Natural killer cell (primary cell): ENCODE measurements around the gene DENND1C. TPM values are rescaled to one million over a fixed set of nuclear protein-coding genes. Genes with fewer than 3 reads are reported as not detected.

ENCODE experiments used
- ATAC-seq, 3 donors: fragments of 150-1000 bp in 2 of 3; fragments of 200-7000 bp in 1 of 3; cut with Tn5 transposase; 1 replicate in 1 of 3; 2 replicates in 2 of 3; pipeline ENCODE4 v1.10.0; 2021; ENCODE audit warnings: mild to moderate bottlenecking in 2 of 3, moderate library complexity in 2 of 3
- DNase-seq, 2 donors: peaks; one replicate each; pipeline versions ENCODE4 v3.0.0 to v3.0.0-alpha.2; 2013 to 2021; ENCODE audit warnings: mixed read lengths in 1 of 2
- H3K27ac ChIP-seq: one replicate; pipeline ENCODE4 v1.5.1; 2013; ENCODE audit warnings: mild to moderate bottlenecking, low read length
- H3K27me3 ChIP-seq: one replicate; pipeline ENCODE4 v1.6.1; 2013; ENCODE audit warnings: low read length; ENCODE audit not compliant: control insufficient read depth, insufficient read depth
- H3K36me3 ChIP-seq: one replicate; pipeline ENCODE4 v1.6.1; 2013; ENCODE audit warnings: low read length; ENCODE audit not compliant: control insufficient read depth, insufficient read depth
- H3K4me1 ChIP-seq: one replicate; pipeline ENCODE4 v1.6.1; 2013; ENCODE audit warnings: low read length; ENCODE audit not compliant: control insufficient read depth, insufficient read depth
- H3K4me3 ChIP-seq: one replicate; pipeline ENCODE4 v1.5.1; 2013; ENCODE audit warnings: low read length
- H3K9me3 ChIP-seq: one replicate; pipeline ENCODE4 v1.6.1; 2013; ENCODE audit warnings: low read length; ENCODE audit not compliant: control insufficient read depth, insufficient read depth
- H3K27ac Mint-ChIP-seq, 2 donors: one replicate each; pipeline ENCODE4 v1.8.0; 2022; ENCODE audit warnings: mild to moderate bottlenecking in 2 of 2, mixed read lengths in 2 of 2, moderate library complexity in 1 of 2
- H3K27me3 Mint-ChIP-seq, 2 donors: one replicate each; pipeline ENCODE4 v1.8.0; 2022; ENCODE audit warnings: low read depth in 2 of 2, mixed read lengths in 2 of 2
- H3K36me3 Mint-ChIP-seq: one replicate; pipeline ENCODE4 v1.8.0; 2022; ENCODE audit warnings: mixed read lengths
- H3K4me1 Mint-ChIP-seq, 2 donors: one replicate each; pipeline ENCODE4 v1.8.0; 2022; ENCODE audit warnings: mixed read lengths in 2 of 2
- H3K4me3 Mint-ChIP-seq: one replicate; pipeline ENCODE4 v1.8.0; 2022; ENCODE audit warnings: mild to moderate bottlenecking, moderate library complexity, mixed read lengths
- H3K9me3 Mint-ChIP-seq, 2 donors: one replicate each; pipeline ENCODE4 v1.8.0; 2022; ENCODE audit warnings: mixed read lengths in 2 of 2
- WGBS: methylation state at CpG from one replicate; pipeline ENCODE4 v1.1.7; 2013; ENCODE audit warnings: missing lambda C conversion rate; ENCODE audit not compliant: insufficient coverage; 5-methylcytosine and 5-hydroxymethylcytosine counted together
- intact Hi-C: fragments of 100-400 bp; cut with micrococcal nuclease; formaldehyde crosslinking; loops from one replicate; pipeline ENCODE4 v1.14.2; 2022
- total RNA-seq, 4 donors: library from RNA; stranded (reverse); fragments of 120-200 nt in 1 of 4; gene quantifications; one replicate each; pipeline versions ENCODE4 v1.2.3 to v1.2.4, GENCODE V29; 2013 to 2022
- TF ChIP-seq, protein P1 (sequence below): fragments of 200-600 bp; IDR thresholded peaks from one replicate; pipeline ENCODE4 v1.8.0; 2022; ENCODE audit warnings: antibody characterized with exemption

DENND1C gene
- total RNA-seq, 3 donors from 2014 or later (not counting 1 experiment from before 2014, with no cell fraction given) = 175 to 197 (median 188) TPM

DNA sequence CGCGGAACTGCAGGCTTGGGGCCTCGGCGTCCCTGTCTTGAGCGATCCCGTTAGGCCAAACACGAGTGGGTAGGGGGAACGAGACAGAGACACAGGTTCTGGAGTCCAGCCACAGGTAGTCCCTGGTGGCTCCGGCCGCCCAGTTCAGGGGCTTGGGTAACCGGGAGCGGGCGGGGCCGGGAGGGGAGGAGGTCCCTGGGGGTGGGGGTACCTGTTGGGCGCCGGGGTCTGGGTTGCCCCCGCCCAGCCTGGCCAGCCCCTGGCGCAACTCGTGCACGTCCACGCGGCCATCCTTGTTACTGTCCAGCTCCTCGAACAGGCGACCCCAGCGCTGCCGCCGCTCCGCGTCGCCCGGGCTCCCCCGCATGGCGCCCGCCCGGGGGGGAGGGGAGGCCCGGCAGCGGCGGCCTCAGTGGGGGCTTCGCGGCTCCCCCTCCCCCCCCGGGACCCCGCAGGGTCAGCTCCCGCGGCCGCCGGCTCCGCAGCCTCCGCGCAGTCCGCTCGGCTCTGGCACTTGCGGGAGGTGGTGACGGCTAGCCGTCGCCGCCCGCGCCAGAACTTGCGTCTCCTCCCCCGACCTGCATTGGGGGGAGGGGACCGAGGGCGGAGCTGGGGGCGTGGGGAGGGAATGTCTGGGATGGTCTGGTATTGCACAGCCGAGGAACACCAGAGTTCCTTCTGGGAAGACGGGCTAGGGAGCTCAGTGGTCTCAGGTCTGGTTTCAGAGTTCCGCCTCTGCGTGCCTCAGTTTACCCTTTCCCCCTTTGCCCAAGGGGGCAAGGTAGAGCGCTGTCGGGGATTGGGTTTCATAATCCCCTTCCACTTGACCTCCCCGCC is 22.1 kb downstream of the DENND1C start, which contains the start of gene SLC25A23:
TSS of gene SLC25A23 (minus strand) at position 531 of the 837 bp plus-strand sequence. CDS start at position 367, 164 bp downstream.
- Mint-ChIP-seq H3K27ac (peak within 1 kb of the TSS; percentile 91 to 95), H3K4me3 (peak within 1 kb of the TSS; percentile 99), H3K36me3 (no peaks in the 10 kb centered on the region), H3K9me3 (no peaks in the 10 kb centered on the region), H3K4me1 (peaks cover 18 to 26% of the 10 kb centered on the region in 2 donors), H3K27me3 (peaks cover 0 to 3% of the 10 kb centered on the region in 2 donors)
- Histone ChIP-seq H3K4me3 (peak within 1 kb of the TSS; percentile 71), H3K9me3 (peaks cover 3% of the 10 kb centered on the region), H3K36me3 (no peaks in the 10 kb centered on the region), H3K4me1 (peaks cover 28% of the 10 kb centered on the region), H3K27ac (peak within 1 kb of the TSS; percentile 81), H3K27me3 (peaks cover 6% of the 10 kb centered on the region)
- WGBS = 7% methylated on average over 70 of the region's 70 CpGs
- intact Hi-C loops = loop anchor here (1.0 to 2.0 kb wide), 3 partner anchors 21 to 404 kb away; partner anchors contain the start of gene DENND1C
- DNase-seq (peak; percentile 46 to 76), ATAC-seq (peak; percentile 27 to 35 (median 33))
- TF ChIP-seq, protein P1, sequence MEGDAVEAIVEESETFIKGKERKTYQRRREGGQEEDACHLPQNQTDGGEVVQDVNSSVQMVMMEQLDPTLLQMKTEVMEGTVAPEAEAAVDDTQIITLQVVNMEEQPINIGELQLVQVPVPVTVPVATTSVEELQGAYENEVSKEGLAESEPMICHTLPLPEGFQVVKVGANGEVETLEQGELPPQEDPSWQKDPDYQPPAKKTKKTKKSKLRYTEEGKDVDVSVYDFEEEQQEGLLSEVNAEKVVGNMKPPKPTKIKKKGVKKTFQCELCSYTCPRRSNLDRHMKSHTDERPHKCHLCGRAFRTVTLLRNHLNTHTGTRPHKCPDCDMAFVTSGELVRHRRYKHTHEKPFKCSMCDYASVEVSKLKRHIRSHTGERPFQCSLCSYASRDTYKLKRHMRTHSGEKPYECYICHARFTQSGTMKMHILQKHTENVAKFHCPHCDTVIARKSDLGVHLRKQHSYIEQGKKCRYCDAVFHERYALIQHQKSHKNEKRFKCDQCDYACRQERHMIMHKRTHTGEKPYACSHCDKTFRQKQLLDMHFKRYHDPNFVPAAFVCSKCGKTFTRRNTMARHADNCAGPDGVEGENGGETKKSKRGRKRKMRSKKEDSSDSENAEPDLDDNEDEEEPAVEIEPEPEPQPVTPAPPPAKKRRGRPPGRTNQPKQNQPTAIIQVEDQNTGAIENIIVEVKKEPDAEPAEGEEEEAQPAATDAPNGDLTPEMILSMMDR = no peak

DNA sequence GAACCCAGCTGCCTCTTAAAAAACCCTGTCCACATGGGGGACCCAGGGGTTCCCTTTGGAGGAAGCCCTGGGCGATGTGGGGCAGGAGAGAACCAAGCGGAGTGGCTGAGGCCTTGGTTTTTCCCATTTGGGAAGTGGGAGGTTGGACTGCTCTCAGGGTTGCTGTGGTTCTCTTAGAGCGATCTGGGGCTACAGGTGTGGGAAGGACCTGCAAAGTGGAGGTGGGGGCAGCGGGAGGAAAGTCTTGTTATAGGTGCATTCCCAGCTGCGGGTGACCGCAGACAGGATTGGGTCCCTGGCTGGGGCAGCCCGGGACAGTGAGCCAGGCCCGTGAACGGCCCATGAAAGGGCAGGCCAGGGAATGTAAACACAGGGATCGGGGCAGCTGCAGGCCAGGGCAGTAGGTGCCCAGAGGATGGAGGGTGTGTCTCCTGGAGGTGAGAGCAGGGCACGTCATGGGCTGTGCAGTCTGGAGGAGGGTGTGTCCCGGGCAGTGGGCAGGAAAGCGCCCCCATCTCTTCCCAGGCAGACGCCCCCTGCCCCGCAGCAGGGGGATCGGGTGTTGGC is 22.8 kb downstream of the DENND1C start:
- peaks cover 10% of the 10 kb centered on the region for H3K9me3 ChIP-seq
- H3K4me1 Mint-ChIP-seq = peaks cover 18 to 19% of the 10 kb centered on the region in 2 donors
- no peaks in the 10 kb centered on the region for H3K36me3 Mint-ChIP-seq
- intact Hi-C loops = no loop called here
- no peaks in the 10 kb centered on the region for H3K27me3 ChIP-seq
- peak overlapping the region; percentile 95 for H3K4me3 Mint-ChIP-seq
- WGBS = 67% methylated on average over 16 of the region's 16 CpGs
- H3K27ac ChIP-seq = no peak overlapping the region
- H3K4me1 ChIP-seq = peaks cover 21% of the 10 kb centered on the region
- TF ChIP-seq, protein P1 = no peak
- H3K9me3 Mint-ChIP-seq = no peaks in the 10 kb centered on the region
- peak in 1 of 2 donors; percentile 21 for DNase-seq
- peak overlapping the region; percentile 69 to 87 for H3K27ac Mint-ChIP-seq
- peaks cover 0 to 3% of the 10 kb centered on the region in 2 donors for H3K27me3 Mint-ChIP-seq
- no peak for ATAC-seq
- peak overlapping the region; percentile 21 for H3K4me3 ChIP-seq
- no peaks in the 10 kb centered on the region for H3K36me3 ChIP-seq

DNA sequence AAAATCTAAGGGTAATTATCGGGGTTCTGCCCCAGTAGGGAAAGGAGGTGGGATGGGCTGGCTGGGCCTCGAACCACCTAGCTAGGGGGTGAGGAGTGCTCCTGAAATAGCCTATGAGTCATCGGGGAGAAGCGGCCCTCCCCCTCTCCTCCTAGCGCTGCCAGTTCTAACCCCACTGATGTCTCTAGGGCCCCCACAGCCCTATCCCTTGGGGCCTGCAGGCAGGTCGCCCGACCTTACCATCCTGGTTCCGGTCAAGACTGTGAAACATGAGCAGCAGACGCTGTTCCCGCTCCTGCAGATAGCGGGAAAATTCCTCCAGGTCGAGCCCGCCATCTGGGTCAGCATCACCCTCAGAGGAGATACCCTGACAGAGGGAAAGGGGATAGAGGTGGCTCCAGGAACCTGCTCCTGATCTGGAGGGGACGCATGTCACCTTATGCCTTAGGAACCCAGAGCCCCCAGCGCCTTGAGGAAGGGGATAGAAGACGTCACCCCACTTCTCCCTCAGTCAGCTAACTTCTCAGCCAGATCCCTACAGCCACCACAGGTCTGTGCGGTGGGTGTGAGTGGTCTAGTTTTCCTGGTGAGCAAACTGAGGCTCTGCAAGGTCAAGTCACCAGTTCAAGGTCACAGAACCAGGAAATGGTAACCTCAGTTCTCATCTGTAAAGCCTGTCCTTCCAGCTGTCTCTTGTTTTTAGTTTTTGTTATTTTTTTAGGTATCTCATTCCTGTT is 23.5 kb downstream of the DENND1C start:
- DNase-seq = no peak
- intact Hi-C loops = no loop called here
- no peak overlapping the region for H3K4me3 ChIP-seq
- ATAC-seq = no peak
- peaks cover 19% of the 10 kb centered on the region for H3K4me1 ChIP-seq
- no peaks in the 10 kb centered on the region for H3K36me3 Mint-ChIP-seq
- peaks cover 10% of the 10 kb centered on the region for H3K9me3 ChIP-seq
- H3K36me3 ChIP-seq = no peaks in the 10 kb centered on the region
- TF ChIP-seq, protein P1 = no peak
- H3K27ac ChIP-seq = no peak overlapping the region
- WGBS = 88% methylated on average over 15 of the region's 17 CpGs
- H3K4me1 Mint-ChIP-seq = peaks cover 18 to 19% of the 10 kb centered on the region in 2 donors
- H3K27me3 Mint-ChIP-seq = peaks cover 0 to 3% of the 10 kb centered on the region in 2 donors
- no peaks in the 10 kb centered on the region for H3K9me3 Mint-ChIP-seq
- peak overlapping the region; percentile 69 to 87 for H3K27ac Mint-ChIP-seq
- H3K27me3 ChIP-seq = no peaks in the 10 kb centered on the region
- H3K4me3 Mint-ChIP-seq = peak overlapping the region; percentile 95
